HUES64 (cell line): ENCODE measurements around the gene GLTP.
"Not testable (repeated sequence)": the region's sequence is repeated elsewhere in the genome, so short reads cannot be mapped to it uniquely, and the experiment has no call there.

Experiments
- H3K27ac ChIP-seq: 2 replicates; pipeline ENCODE4 v1.7.0; 2013; ENCODE audit warnings: low read depth, low read length, inconsistent platforms
- H3K27me3 ChIP-seq: 2 replicates; pipeline ENCODE4 v1.6.1; 2013; ENCODE audit warnings: mild to moderate bottlenecking, low read length; ENCODE audit not compliant: insufficient read depth
- H3K36me3 ChIP-seq: 2 replicates; pipeline ENCODE4 v1.6.1; 2013; ENCODE audit warnings: mild to moderate bottlenecking, low read length; ENCODE audit not compliant: insufficient read depth
- H3K4me1 ChIP-seq: 2 replicates; pipeline ENCODE4 v1.6.1; 2013; ENCODE audit warnings: mild to moderate bottlenecking, low read length, moderate library complexity; ENCODE audit not compliant: insufficient read depth
- H3K4me3 ChIP-seq: 2 replicates; pipeline ENCODE4 v1.5.1; 2013; ENCODE audit warnings: mild to moderate bottlenecking, low read length, moderate library complexity
- H3K9ac ChIP-seq: 2 replicates; pipeline ENCODE4 v1.6.1; 2013; ENCODE audit warnings: mild to moderate bottlenecking, low read depth, low read length
- H3K9me3 ChIP-seq: 2 replicates; pipeline ENCODE4 v1.6.1; 2013; ENCODE audit warnings: low read depth, low read length; ENCODE audit not compliant: insufficient read depth
- WGBS: fragments of 150-250, 120-280 bp; methylation state at CpG from one replicate; pipeline ENCODE4 v1.1.7; 2013; ENCODE audit warnings: missing lambda C conversion rate; 5-methylcytosine and 5-hydroxymethylcytosine counted together

The GLTP gene

GRCh38 chr12:109876406-109876805 is 3.9 kb downstream of the GLTP start:
- H3K27me3 ChIP-seq = peaks cover 6% of the 10 kb centered on the region
- H3K27ac ChIP-seq = no peak overlapping the region
- peaks cover 21% of the 10 kb centered on the region for H3K4me1 ChIP-seq
- no peak overlapping the region for H3K9ac ChIP-seq
- no peaks in the 10 kb centered on the region for H3K36me3 ChIP-seq
- no peak overlapping the region for H3K4me3 ChIP-seq
- no peaks in the 10 kb centered on the region for H3K9me3 ChIP-seq

- no peak overlapping the region for H3K4me3 ChIP-seq
- no peak overlapping the region for H3K9ac ChIP-seq
- H3K9me3 ChIP-seq = no peaks in the 10 kb centered on the region
- H3K4me1 ChIP-seq = peaks cover 15% of the 10 kb centered on the region
- H3K27ac ChIP-seq = no peak overlapping the region
- whole genome bisulfite sequencing = 89% methylated on average over 6 of the region's 6 CpGs
- no peaks in the 10 kb centered on the region for H3K36me3 ChIP-seq
- peaks cover 6% of the 10 kb centered on the region for H3K27me3 ChIP-seq
Observed at GRCh38 chr12:109875572-109876131, 4.7 kb downstream of the GLTP start.

- Histone ChIP-seq H3K9ac (no peak overlapping the region), H3K4me1 (peaks cover 12% of the 10 kb centered on the region; the same call in 1 of the 2 replicates), H3K4me3 (no peak overlapping the region), H3K9me3 (no peaks in the 10 kb centered on the region), H3K27me3 (no peaks in the 10 kb centered on the region), H3K36me3 (no peaks in the 10 kb centered on the region), H3K27ac (no peak overlapping the region)
- 87% methylated on average over 6 of the region's 6 CpGs for WGBS
Observed at GRCh38 chr12:109873653-109874052, 6.7 kb downstream of the GLTP start.

GRCh38 chr12:109871668-109872314 is 8.6 kb downstream of the GLTP start:
- no peak overlapping the region for H3K9ac ChIP-seq
- no peaks in the 10 kb centered on the region for H3K27me3 ChIP-seq
- 96% methylated on average over 7 of the region's 7 CpGs for WGBS
- 0 out of 2 replicates have a peak, but pooled peaks cover 5% of the 10 kb centered on the region for H3K4me1 ChIP-seq
- no peak overlapping the region for H3K27ac ChIP-seq
- no peaks in the 10 kb centered on the region for H3K36me3 ChIP-seq
- H3K4me3 ChIP-seq = no peak overlapping the region
- H3K9me3 ChIP-seq = no peaks in the 10 kb centered on the region

GRCh38 chr12:109870648-109871047 is 9.7 kb downstream of the GLTP start:
- 0 out of 2 replicates have a peak, but pooled peaks cover 5% of the 10 kb centered on the region for H3K4me1 ChIP-seq
- no peaks in the 10 kb centered on the region for H3K27me3 ChIP-seq
- no peak overlapping the region for H3K27ac ChIP-seq
- no peaks in the 10 kb centered on the region for H3K9me3 ChIP-seq
- no peak overlapping the region for H3K4me3 ChIP-seq
- H3K36me3 ChIP-seq = no peaks in the 10 kb centered on the region
- 89% methylated on average over 2 of the region's 2 CpGs for WGBS
- no peak overlapping the region for H3K9ac ChIP-seq

- H3K9me3 ChIP-seq = no peaks in the 10 kb centered on the region
- H3K27ac ChIP-seq = no peak overlapping the region
- H3K9ac ChIP-seq = no peak overlapping the region
- H3K36me3 ChIP-seq = no peaks in the 10 kb centered on the region
- H3K4me3 ChIP-seq = no peak overlapping the region
- WGBS = 94% methylated on average over 9 of the region's 9 CpGs
- H3K27me3 ChIP-seq = no peaks in the 10 kb centered on the region
- 0 out of 2 replicates have a peak, but pooled peaks cover 10% of the 10 kb centered on the region for H3K4me1 ChIP-seq
Observed at GRCh38 chr12:109868182-109869051, 11.9 kb downstream of the GLTP start.

GRCh38 chr12:109864916-109865315 is 15.4 kb downstream of the GLTP start:
- H3K27me3 ChIP-seq = no peaks in the 10 kb centered on the region
- no peaks in the 10 kb centered on the region for H3K36me3 ChIP-seq
- 0 out of 2 replicates have a peak, but pooled peaks cover 4% of the 10 kb centered on the region for H3K4me1 ChIP-seq
- H3K9ac ChIP-seq = no peak overlapping the region
- H3K9me3 ChIP-seq = no peaks in the 10 kb centered on the region
- no peak overlapping the region for H3K27ac ChIP-seq
- WGBS = 91% methylated on average over 3 of the region's 3 CpGs
- no peak overlapping the region for H3K4me3 ChIP-seq

- H3K9me3 ChIP-seq = no peaks in the 10 kb centered on the region
- H3K27ac ChIP-seq = no peak overlapping the region
Observed at GRCh38 chr12:109863847-109864712, 16.3 kb downstream of the GLTP start.

GRCh38 chr12:109862491-109862890 is 17.9 kb downstream of the GLTP start:
- H3K4me1 ChIP-seq, H3K9me3 ChIP-seq, H3K27ac ChIP-seq, H3K4me3 ChIP-seq, H3K36me3 ChIP-seq, H3K27me3 ChIP-seq, H3K9ac ChIP-seq: not testable (repeated sequence)
- 97% methylated on average over 9 of the region's 9 CpGs for WGBS

More at GRCh38 chr12:109863847-109864712, 16.3 kb downstream of the GLTP start:
- H3K36me3 ChIP-seq = no peaks in the 10 kb centered on the region
- H3K4me1 ChIP-seq = 0 out of 2 replicates have a peak, but pooled peaks cover 4% of the 10 kb centered on the region
- H3K4me3 ChIP-seq = no peak overlapping the region
- 83% methylated on average over 9 of the region's 9 CpGs for WGBS
- no peak overlapping the region for H3K9ac ChIP-seq
- no peaks in the 10 kb centered on the region for H3K27me3 ChIP-seq

- Histone ChIP-seq H3K27me3 (no peaks in the 10 kb centered on the region), H3K9ac (no peak overlapping the region), H3K4me3 (no peak overlapping the region), H3K36me3 (peaks cover 12% of the 10 kb centered on the region), H3K9me3 (no peaks in the 10 kb centered on the region), H3K4me1 (0 out of 2 replicates have a peak, but pooled peaks cover 4% of the 10 kb centered on the region), H3K27ac (no peak overlapping the region)
- 95% methylated on average over 17 of the region's 17 CpGs for WGBS
Observed at GRCh38 chr12:109861689-109862314, 18.5 kb downstream of the GLTP start.
